Left ventricle myocardium superior (tissue), 1 donor: ENCODE data around the gene FAF1. TPM values are rescaled to one million over a fixed set of nuclear protein-coding genes. Genes with fewer than 3 reads are reported as not detected.

Source experiments
- total RNA-seq: library from RNA; stranded (reverse); fragmentation: NEBNext Ultra II Directional; extraction: Animal tissue kit (Norgen Biotek cat#: 25700); gene quantifications from one replicate; pipeline ENCODE4 v1.2.1, GENCODE V29; 2021
- donor health status: DM: no; HTN: yes; CAD: no; lungs with severe emphysema.

Gene FAF1
- total RNA-seq, 1 donor from 2014 or later, result 99.2 TPM

Other genes with a start within 250 kb of the FAF1 start
- gene CDKN2C, start 10.0 kb upstream of the FAF1 start, total RNA-seq, result 16.9 TPM
- not detected for gene C1orf185, start 142.0 kb upstream of the FAF1 start, total RNA-seq